Endodermal cell (in vitro differentiated cells): ENCODE measurements around the gene HMBS. TPM values are rescaled to one million over a fixed set of nuclear protein-coding genes. Genes with fewer than 3 reads are reported as not detected.

Experiments
- DNase-seq: peaks from one replicate; pipeline ENCODE4 v3.0.0-alpha.2; 2017
- H3K27ac ChIP-seq: 2 replicates; pipeline ENCODE4 v1.5.1; 2013; ENCODE audit warnings: mild to moderate bottlenecking, low read depth, low read length, moderate library complexity
- H3K27me3 ChIP-seq: 2 replicates; pipeline ENCODE4 v1.6.1; 2013; ENCODE audit warnings: mild to moderate bottlenecking, low read length, moderate library complexity; ENCODE audit not compliant: insufficient read depth, control insufficient read depth, poor library complexity, severe bottlenecking
- H3K36me3 ChIP-seq: 2 replicates; pipeline ENCODE4 v1.7.0; 2013; ENCODE audit warnings: mild to moderate bottlenecking, low read length, moderate library complexity; ENCODE audit not compliant: control insufficient read depth, insufficient read depth
- H3K4me1 ChIP-seq: one replicate; pipeline ENCODE4 v1.7.0; 2013; ENCODE audit warnings: low read length; ENCODE audit not compliant: control insufficient read depth, insufficient read depth
- H3K4me3 ChIP-seq: 2 replicates; pipeline ENCODE4 v1.5.1; 2013; ENCODE audit warnings: mild to moderate bottlenecking, low read length, moderate library complexity
- H3K9ac ChIP-seq: 2 replicates; pipeline ENCODE4 v1.6.1; 2013; ENCODE audit warnings: mild to moderate bottlenecking, low read length, moderate library complexity; ENCODE audit not compliant: poor library complexity, severe bottlenecking; ENCODE audit errors: extremely low read depth
- H3K9me3 ChIP-seq: 2 replicates; pipeline ENCODE4 v1.6.1; 2013; ENCODE audit warnings: mild to moderate bottlenecking, low read length, moderate library complexity; ENCODE audit not compliant: control insufficient read depth
- H3K27ac Mint-ChIP-seq: 2 replicates; pipeline ENCODE4 v1.8.0; 2020; ENCODE audit warnings: mixed read lengths
- H3K27me3 Mint-ChIP-seq: 2 replicates; pipeline ENCODE4 v1.8.0; 2021; ENCODE audit warnings: mild to moderate bottlenecking, mixed read lengths; ENCODE audit not compliant: insufficient read depth
- H3K36me3 Mint-ChIP-seq: 2 replicates; pipeline ENCODE4 v1.8.0; 2020; ENCODE audit warnings: low read depth, mixed read lengths
- H3K4me1 Mint-ChIP-seq: 2 replicates; pipeline ENCODE4 v1.8.0; 2020; ENCODE audit warnings: mixed read lengths
- H3K4me3 Mint-ChIP-seq: 2 replicates; pipeline ENCODE4 v1.8.0; 2020; ENCODE audit warnings: mild to moderate bottlenecking, moderate library complexity, mixed read lengths
- H3K9me3 Mint-ChIP-seq: 2 replicates; pipeline ENCODE4 v1.8.0; 2020; ENCODE audit warnings: mild to moderate bottlenecking, mixed read lengths
- CTCF ChIP-seq: fragments of 200-600 bp; sonication (generic); conservative IDR thresholded peaks from 2 replicates; pipeline ENCODE4 v1.5.0; 2021; ENCODE audit warnings: antibody characterized with exemption, mild to moderate bottlenecking
- WGBS, 2 experiments: methylation state at CpG; one replicate each; pipeline versions ENCODE4 v1.1.5 to v1.1.7; 2013; ENCODE audit warnings: missing lambda C conversion rate in 2 of 2, mixed read lengths in 1 of 2; ENCODE audit not compliant: insufficient coverage in 1 of 2, insufficient read length in 1 of 2; 5-methylcytosine and 5-hydroxymethylcytosine counted together
- total RNA-seq, 2 donors: library from RNA; stranded (reverse); fragmentation: NEBNext Ultra II Directional in 1 of 2; extraction: Animal tissue kit (Norgen Biotek cat#: 25700) in 1 of 2; gene quantifications; 2 replicates in 1 of 2; 3 replicates in 1 of 2; pipeline ENCODE4 v1.2.1, GENCODE V29; 2021

HMBS gene
- total RNA-seq, 2 donors from 2014 or later: 45.9 to 54.8 TPM

- DNase-seq: no peak
- no peak overlapping the region for H3K27ac Mint-ChIP-seq
- no peaks in the 10 kb centered on the region for H3K27me3 Mint-ChIP-seq
- no peak overlapping the region for H3K4me3 Mint-ChIP-seq
- no peak for TF ChIP-seq CTCF
- H3K36me3 Mint-ChIP-seq: peaks cover 26% of the 10 kb centered on the region
- no peaks in the 10 kb centered on the region for H3K9me3 Mint-ChIP-seq
- no peak overlapping the region for H3K9ac ChIP-seq
- no peak overlapping the region for H3K4me3 ChIP-seq
- no peak overlapping the region for H3K27ac ChIP-seq
- peaks cover 32% of the 10 kb centered on the region for H3K36me3 ChIP-seq
- WGBS, 2 experiments: 88 to 93% methylated on average over 3 of the region's 4 CpGs
- peaks cover 4% of the 10 kb centered on the region for H3K4me1 ChIP-seq
- H3K27me3 ChIP-seq: no peaks in the 10 kb centered on the region
- no peaks in the 10 kb centered on the region for H3K9me3 ChIP-seq
- peaks cover 23% of the 10 kb centered on the region for H3K4me1 Mint-ChIP-seq
Observed at GRCh38 chr11:119041821-119042514, 42.7 kb upstream of the HMBS start.

GRCh38 chr11:119042927-119043326 lies 41.8 kb upstream of the HMBS start:
- Mint-ChIP-seq H3K4me1 (peaks cover 23% of the 10 kb centered on the region), H3K27ac (no peak overlapping the region), H3K4me3 (no peak overlapping the region), H3K27me3 (no peaks in the 10 kb centered on the region), H3K36me3 (peaks cover 34% of the 10 kb centered on the region), H3K9me3 (no peaks in the 10 kb centered on the region)
- H3K27ac ChIP-seq: no peak overlapping the region
- H3K27me3 ChIP-seq: no peaks in the 10 kb centered on the region
- no peak overlapping the region for H3K9ac ChIP-seq
- H3K4me3 ChIP-seq: no peak overlapping the region
- no peaks in the 10 kb centered on the region for H3K9me3 ChIP-seq
- H3K36me3 ChIP-seq: peaks cover 42% of the 10 kb centered on the region
- 85 to 91% methylated on average over 9 of the region's 9 CpGs for WGBS, 2 experiments
- H3K4me1 ChIP-seq: peaks cover 4% of the 10 kb centered on the region
- DNase-seq: no peak
- TF ChIP-seq CTCF: no peak

DNA sequence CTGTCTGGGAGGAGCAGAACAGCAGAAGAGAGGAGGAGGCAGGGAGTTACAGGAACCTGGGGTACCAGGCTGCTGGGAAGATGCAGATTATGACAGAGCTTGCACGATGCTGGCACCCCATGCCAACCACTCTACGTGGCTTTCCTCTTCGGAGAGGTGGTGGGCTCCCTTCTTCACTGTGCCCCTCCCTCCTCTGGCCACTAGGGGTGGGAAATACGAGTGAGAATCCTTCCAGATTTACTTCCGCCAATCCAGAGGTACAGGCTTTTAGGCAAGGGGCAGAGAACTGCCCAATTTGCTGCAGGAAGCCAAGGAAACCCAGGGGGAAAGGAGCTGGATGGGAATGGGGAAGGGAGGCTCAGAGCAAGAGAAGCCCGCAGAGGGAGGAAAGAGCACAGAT lies 40.0 kb upstream of the HMBS start:
- no peaks in the 10 kb centered on the region for H3K9me3 ChIP-seq
- H3K27ac ChIP-seq: no peak overlapping the region
- WGBS, 2 experiments: 87 to 91% methylated on average over 3 to 6 of the region's 6 CpGs
- H3K9me3 Mint-ChIP-seq: no peaks in the 10 kb centered on the region
- H3K27me3 Mint-ChIP-seq: no peaks in the 10 kb centered on the region
- peaks cover 13% of the 10 kb centered on the region for H3K4me1 Mint-ChIP-seq
- TF ChIP-seq CTCF: peak; percentile 66
- no peak overlapping the region for H3K4me3 ChIP-seq
- H3K4me3 Mint-ChIP-seq: no peak overlapping the region
- H3K9ac ChIP-seq: no peak overlapping the region
- no peaks in the 10 kb centered on the region for H3K27me3 ChIP-seq
- H3K4me1 ChIP-seq: no peaks in the 10 kb centered on the region
- H3K27ac Mint-ChIP-seq: no peak overlapping the region
- DNase-seq: peak; percentile 69
- H3K36me3 ChIP-seq: peaks cover 60% of the 10 kb centered on the region
- peaks cover 51% of the 10 kb centered on the region for H3K36me3 Mint-ChIP-seq
